Ammon's horn (tissue), 1 donor: ENCODE measurements around the gene NEDD9.

Source experiments
- DNase-seq: peaks from one replicate; pipeline ENCODE4 v3.0.0-alpha.2; 2016; ENCODE audit warnings: low spot score

Gene NEDD9

GRCh38 chr6:11260249-11261038 is 28.0 kb upstream of the NEDD9 start:
- DNase-seq: no peak

GRCh38 chr6:11258260-11259237 is 26.1 kb upstream of the NEDD9 start:
- no peak for DNase-seq

GRCh38 chr6:11255610-11256009 is 23.1 kb upstream of the NEDD9 start:
- no peak for DNase-seq

- no peak for DNase-seq
Observed at GRCh38 chr6:11253594-11253993, 21.1 kb upstream of the NEDD9 start.

GRCh38 chr6:11251553-11252360 is 19.3 kb upstream of the NEDD9 start:
- DNase-seq: peak; percentile 86

GRCh38 chr6:11250108-11250507 is 17.6 kb upstream of the NEDD9 start:
- DNase-seq: no peak

GRCh38 chr6:11248974-11249761 is 16.7 kb upstream of the NEDD9 start:
- DNase-seq: no peak

- no peak for DNase-seq
Observed at GRCh38 chr6:11246722-11247121, 14.3 kb upstream of the NEDD9 start.

- DNase-seq: no peak
Observed at GRCh38 chr6:11245381-11246256, 13.2 kb upstream of the NEDD9 start.

GRCh38 chr6:11244387-11245126 is 12.1 kb upstream of the NEDD9 start:
- DNase-seq: no peak

GRCh38 chr6:11243861-11244260 is 11.4 kb upstream of the NEDD9 start:
- DNase-seq: no peak

- no peak for DNase-seq
Observed at GRCh38 chr6:11242711-11243110, 10.2 kb upstream of the NEDD9 start.

GRCh38 chr6:11241793-11242201 is 9.3 kb upstream of the NEDD9 start:
- DNase-seq: peak; percentile 64

- no peak for DNase-seq
Observed at GRCh38 chr6:11241154-11241792, 8.8 kb upstream of the NEDD9 start.

- no peak for DNase-seq
Observed at GRCh38 chr6:11237956-11238355, 5.5 kb upstream of the NEDD9 start.

GRCh38 chr6:11237428-11237827 is 5.0 kb upstream of the NEDD9 start:
- DNase-seq: no peak

- DNase-seq: no peak
Observed at GRCh38 chr6:11236915-11237314, 4.4 kb upstream of the NEDD9 start.

- no peak for DNase-seq
Observed at GRCh38 chr6:11236076-11236750, 3.7 kb upstream of the NEDD9 start.
